Skeletal muscle tissue (tissue), 4 donors: ENCODE results near the gene PTPRT. TPM values are rescaled to one million over a fixed set of nuclear protein-coding genes. Genes with fewer than 3 reads are reported as not detected.

Source experiments
- H3K27ac ChIP-seq: one replicate; pipeline ENCODE4 v1.7.0; 2013; ENCODE audit warnings: mild to moderate bottlenecking, low read depth, low read length, inconsistent platforms
- H3K27me3 ChIP-seq, 3 donors: one replicate each; pipeline ENCODE4 v1.7.0; 2013; ENCODE audit warnings: low read length in 3 of 3; ENCODE audit not compliant: control insufficient read depth in 3 of 3, insufficient read depth in 3 of 3
- H3K36me3 ChIP-seq, 3 donors: one replicate each; pipeline ENCODE4 v1.7.0; 2013; ENCODE audit warnings: low read length in 3 of 3; ENCODE audit not compliant: control insufficient read depth in 3 of 3, insufficient read depth in 3 of 3
- H3K4me1 ChIP-seq, 3 donors: one replicate each; pipeline ENCODE4 v1.7.0; 2013; ENCODE audit warnings: low read length in 3 of 3, mild to moderate bottlenecking in 3 of 3; ENCODE audit not compliant: control insufficient read depth in 3 of 3, insufficient read depth in 3 of 3
- H3K4me3 ChIP-seq, 3 donors: one replicate each; pipeline ENCODE4 v1.7.0; 2013; ENCODE audit warnings: low read length in 3 of 3
- H3K9ac ChIP-seq, 3 donors: one replicate each; pipeline ENCODE4 v1.7.0; 2013; ENCODE audit warnings: low read length in 3 of 3, mild to moderate bottlenecking in 3 of 3, moderate library complexity in 2 of 3, low read depth in 1 of 3
- H3K9me3 ChIP-seq, 3 donors: one replicate each; pipeline ENCODE4 v1.7.0; 2013; ENCODE audit warnings: low read length in 3 of 3; ENCODE audit not compliant: control insufficient read depth in 3 of 3
- total RNA-seq: library from RNA; depleted of rRNA; stranded (reverse); fragments of >200 nt; gene quantifications from one replicate; pipeline ENCODE4 v1.2.3, GENCODE V29; 2014
- donor health status: Osteomylitis.

The PTPRT gene
- total RNA-seq, 1 donor from 2014 or later, result 1.0 TPM

DNA sequence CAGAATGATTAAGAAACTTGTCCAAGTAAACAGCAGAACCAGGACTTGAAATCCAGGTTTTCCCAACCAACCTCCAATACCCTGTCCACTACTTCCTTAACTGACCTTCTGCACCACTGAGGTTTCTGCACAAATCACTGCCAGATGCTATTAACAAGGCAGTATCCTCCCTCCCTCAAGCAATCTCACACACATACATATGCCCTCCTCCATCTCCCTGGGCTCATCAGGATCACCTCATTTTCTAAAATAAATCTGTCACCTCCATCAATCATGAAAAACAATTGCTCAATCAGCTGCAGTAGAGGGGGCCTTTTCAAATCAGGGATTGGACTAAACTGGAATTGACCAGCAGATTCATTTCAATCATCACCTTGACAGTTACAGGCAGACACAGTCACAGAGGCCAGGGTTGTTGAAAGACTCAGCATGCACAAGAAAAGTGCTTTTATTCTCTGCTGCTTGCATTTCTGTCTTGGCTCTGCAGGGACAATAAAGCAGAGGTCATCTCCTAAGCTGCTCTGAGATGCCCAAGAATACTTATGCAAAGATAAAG is 539.4 kb downstream of the PTPRT start:
- Histone ChIP-seq H3K4me1 (no peaks in the 10 kb centered on the region), H3K36me3 (no peaks in the 10 kb centered on the region), H3K27ac (no peak overlapping the region), H3K9me3 (no peaks in the 10 kb centered on the region), H3K27me3 (no peaks in the 10 kb centered on the region), H3K9ac (no peak overlapping the region), H3K4me3 (no peak overlapping the region)

DNA sequence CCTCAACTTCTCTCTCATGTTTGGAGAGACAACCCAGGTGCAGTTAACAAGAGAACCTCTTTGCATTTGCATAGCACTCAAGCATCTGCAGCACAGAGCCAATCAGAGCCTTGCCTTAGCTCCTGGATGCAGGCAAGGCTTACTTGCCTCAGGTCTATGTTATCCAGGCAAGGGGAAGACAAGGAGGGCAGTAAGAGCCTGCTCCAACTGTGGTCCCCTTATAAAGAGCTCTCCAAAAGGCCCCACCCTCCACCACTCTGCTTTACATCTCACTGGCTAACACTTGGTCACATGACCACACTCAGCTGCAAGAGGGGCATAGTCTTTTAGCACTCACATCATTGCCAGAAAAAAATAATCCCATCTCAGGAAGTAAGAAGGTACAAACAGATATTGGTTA is 540.0 kb downstream of the PTPRT start:
- Histone ChIP-seq H3K4me3 (no peak overlapping the region), H3K9ac (no peak overlapping the region), H3K27ac (no peak overlapping the region), H3K9me3 (no peaks in the 10 kb centered on the region), H3K27me3 (no peaks in the 10 kb centered on the region), H3K4me1 (no peaks in the 10 kb centered on the region), H3K36me3 (no peaks in the 10 kb centered on the region)

DNA sequence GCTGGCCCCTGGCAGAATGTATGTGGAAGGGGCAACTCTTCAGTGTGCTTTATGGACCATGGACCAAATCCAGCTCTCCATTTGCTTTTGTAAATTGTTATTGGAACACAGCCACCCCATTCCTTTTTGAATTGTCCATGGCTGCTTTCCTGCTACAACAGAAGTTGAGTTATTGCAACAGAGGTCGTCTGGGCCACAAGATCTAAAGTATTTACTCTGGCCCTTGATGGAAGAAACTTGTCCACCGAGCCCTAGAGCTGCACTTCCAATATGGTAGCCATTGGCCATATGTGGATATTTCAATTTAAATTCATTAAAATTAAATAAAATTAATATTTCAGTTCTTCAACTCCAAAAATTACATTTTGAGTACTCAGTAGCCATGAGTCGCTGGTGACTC is 543.5 kb downstream of the PTPRT start:
- Histone ChIP-seq H3K4me3 (no peak overlapping the region), H3K27me3 (no peaks in the 10 kb centered on the region), H3K27ac (no peak overlapping the region), H3K9ac (no peak overlapping the region), H3K4me1 (no peaks in the 10 kb centered on the region), H3K36me3 (no peaks in the 10 kb centered on the region), H3K9me3 (peaks cover 0 to 3% (median 0%) of the 10 kb centered on the region in 3 donors)

DNA sequence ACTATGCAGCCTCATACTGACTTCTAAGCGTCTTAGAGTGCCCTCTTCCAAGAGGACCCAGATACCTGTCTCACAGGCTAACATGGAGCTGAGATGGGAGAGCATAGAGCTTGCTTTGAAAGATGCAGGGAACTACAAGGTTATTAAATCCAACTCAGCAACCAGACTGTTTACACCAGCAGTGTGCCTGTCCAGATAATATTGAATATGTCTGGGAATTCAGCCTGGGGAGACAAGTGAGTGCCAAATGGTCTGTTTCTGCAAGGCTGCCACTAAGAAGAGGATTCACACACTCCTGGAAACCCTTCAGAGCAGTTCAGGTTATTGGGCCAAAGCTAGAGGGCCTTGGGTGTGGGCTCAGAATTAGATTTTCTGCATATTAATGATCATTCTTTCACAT is 547.8 kb downstream of the PTPRT start:
- Histone ChIP-seq H3K9me3 (peaks cover 0 to 3% (median 0%) of the 10 kb centered on the region in 3 donors), H3K36me3 (no peaks in the 10 kb centered on the region), H3K4me1 (no peaks in the 10 kb centered on the region), H3K9ac (no peak overlapping the region), H3K27ac (no peak overlapping the region), H3K27me3 (no peaks in the 10 kb centered on the region), H3K4me3 (no peak overlapping the region)

DNA sequence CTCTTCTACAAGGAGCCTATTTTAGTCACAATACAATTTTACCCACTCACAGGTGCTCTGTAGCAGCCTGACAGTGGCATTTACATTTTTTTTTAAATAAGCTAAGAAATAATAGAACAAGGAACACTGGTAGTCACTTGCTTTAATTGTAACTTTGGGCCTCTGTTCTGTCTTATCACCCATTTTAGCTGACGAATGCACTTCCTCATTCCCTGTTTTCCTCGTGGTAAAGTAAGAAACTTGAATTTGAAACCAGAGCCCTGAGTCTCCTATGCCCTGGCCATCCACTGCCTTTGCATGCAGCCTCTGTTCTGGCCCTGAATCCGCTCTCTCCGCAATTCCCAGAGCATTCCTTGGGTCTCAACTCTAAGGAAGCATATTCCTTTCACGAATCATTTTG is 550.6 kb downstream of the PTPRT start:
- Histone ChIP-seq H3K9me3 (peaks cover 0 to 3% (median 0%) of the 10 kb centered on the region in 3 donors), H3K27me3 (no peaks in the 10 kb centered on the region), H3K36me3 (no peaks in the 10 kb centered on the region), H3K4me1 (no peaks in the 10 kb centered on the region), H3K4me3 (no peak overlapping the region), H3K9ac (no peak overlapping the region), H3K27ac (no peak overlapping the region)

DNA sequence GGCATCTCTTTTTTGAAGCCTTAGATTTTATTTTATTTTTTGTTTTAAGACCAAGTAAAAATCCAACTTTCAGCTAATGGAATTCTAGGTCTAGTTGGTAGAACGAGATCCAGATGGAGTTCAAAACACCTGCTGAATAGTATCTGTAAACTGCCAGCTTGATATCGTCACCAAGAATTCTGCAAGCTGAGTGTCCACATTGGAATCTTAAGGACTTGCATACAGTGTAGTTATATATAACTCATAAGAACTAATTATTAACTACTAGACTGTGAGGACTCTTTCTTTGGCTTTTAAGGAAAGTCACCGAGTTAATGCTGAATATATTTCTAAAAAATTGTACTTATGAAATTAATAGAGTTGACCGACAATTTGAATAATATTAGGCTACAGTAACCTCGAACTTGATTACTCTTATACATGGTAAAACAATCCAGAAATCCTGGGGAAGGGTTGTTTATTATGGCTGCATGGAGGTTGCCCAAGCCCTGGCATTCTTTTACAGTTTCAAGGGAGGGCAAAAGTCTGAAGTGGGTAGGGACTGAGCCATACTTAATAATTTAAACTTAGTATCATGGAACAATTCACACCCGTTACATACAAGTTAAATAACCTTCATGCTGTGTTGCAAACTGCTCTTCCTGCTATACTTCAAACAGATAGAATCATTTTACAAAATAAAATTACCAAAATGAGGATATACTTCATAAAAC is 553.9 kb downstream of the PTPRT start:
- no peak overlapping the region for H3K27ac ChIP-seq
- H3K4me1 ChIP-seq, result no peaks in the 10 kb centered on the region
- H3K9ac ChIP-seq, result no peak overlapping the region
- H3K4me3 ChIP-seq, result no peak overlapping the region
- no peaks in the 10 kb centered on the region for H3K27me3 ChIP-seq
- H3K9me3 ChIP-seq, result no peaks in the 10 kb centered on the region
- H3K36me3 ChIP-seq, result no peaks in the 10 kb centered on the region

DNA sequence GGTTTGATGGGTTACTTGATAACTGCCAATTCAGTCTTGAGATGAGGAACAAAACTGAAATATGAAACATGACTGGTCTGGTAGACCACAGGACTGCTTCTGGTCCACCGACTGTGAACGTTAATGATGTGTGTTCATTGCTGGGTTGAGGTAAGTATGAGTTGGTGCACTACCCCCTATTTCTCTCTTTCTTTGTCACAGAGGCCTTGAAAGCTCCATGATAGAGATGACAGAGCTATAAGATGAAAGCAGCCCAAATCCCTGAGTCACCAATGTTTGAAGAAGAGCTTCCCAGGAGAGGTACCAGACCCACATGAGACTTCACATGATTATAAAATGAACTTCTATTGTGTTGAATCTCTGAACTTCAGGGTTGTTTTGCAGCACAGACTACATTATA is 555.5 kb downstream of the PTPRT start:
- H3K36me3 ChIP-seq, result no peaks in the 10 kb centered on the region
- H3K27me3 ChIP-seq, result no peaks in the 10 kb centered on the region
- no peaks in the 10 kb centered on the region for H3K4me1 ChIP-seq
- no peak overlapping the region for H3K4me3 ChIP-seq
- H3K9ac ChIP-seq, result no peak overlapping the region
- no peaks in the 10 kb centered on the region for H3K9me3 ChIP-seq
- H3K27ac ChIP-seq, result no peak overlapping the region

DNA sequence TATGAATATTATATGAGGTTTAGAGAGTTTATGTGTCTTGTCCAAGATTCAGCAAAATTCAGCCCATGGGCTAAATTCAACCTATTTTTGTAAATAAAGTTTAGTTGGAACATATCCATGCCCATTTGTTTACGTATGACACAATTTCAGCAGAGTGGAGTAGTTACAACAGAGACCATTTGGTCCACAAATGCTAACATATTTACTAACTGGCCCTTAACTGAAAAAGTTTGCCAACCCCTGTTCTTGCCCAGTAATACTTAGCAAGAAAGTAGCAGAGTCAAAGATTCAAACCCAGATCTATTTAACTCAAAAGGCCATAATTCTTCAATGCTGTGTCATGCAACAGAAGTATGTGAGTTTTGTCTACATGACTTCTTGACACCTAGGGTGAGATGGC is 561.0 kb downstream of the PTPRT start:
- no peaks in the 10 kb centered on the region for H3K36me3 ChIP-seq
- no peaks in the 10 kb centered on the region for H3K9me3 ChIP-seq
- H3K27ac ChIP-seq, result no peak overlapping the region
- H3K4me1 ChIP-seq, result no peaks in the 10 kb centered on the region
- no peaks in the 10 kb centered on the region for H3K27me3 ChIP-seq
- H3K4me3 ChIP-seq, result no peak overlapping the region
- H3K9ac ChIP-seq, result no peak overlapping the region

DNA sequence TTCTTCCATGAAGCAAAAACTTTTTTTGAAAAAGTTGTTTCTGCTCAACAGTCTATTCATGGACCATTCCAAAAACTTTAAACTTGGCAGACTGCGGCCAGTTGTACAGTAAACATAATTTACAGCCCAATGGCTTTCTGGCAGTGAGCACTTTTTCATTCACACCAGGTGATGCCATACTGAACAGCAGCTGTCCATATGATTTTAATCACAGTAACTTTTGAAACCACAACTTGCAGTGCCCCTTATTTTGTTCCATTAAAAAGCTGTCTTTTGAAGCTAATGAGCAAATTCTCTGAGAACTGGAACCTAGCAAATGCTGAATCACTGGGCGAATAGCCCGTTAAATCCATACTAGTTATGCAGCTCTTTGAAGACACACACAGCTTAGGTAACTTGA is 576.6 kb downstream of the PTPRT start:
- Histone ChIP-seq H3K27ac (no peak overlapping the region), H3K9me3 (peaks cover 0 to 3% (median 0%) of the 10 kb centered on the region in 3 donors), H3K4me1 (no peaks in the 10 kb centered on the region), H3K36me3 (no peaks in the 10 kb centered on the region), H3K4me3 (no peak overlapping the region), H3K9ac (no peak overlapping the region), H3K27me3 (no peaks in the 10 kb centered on the region)

DNA sequence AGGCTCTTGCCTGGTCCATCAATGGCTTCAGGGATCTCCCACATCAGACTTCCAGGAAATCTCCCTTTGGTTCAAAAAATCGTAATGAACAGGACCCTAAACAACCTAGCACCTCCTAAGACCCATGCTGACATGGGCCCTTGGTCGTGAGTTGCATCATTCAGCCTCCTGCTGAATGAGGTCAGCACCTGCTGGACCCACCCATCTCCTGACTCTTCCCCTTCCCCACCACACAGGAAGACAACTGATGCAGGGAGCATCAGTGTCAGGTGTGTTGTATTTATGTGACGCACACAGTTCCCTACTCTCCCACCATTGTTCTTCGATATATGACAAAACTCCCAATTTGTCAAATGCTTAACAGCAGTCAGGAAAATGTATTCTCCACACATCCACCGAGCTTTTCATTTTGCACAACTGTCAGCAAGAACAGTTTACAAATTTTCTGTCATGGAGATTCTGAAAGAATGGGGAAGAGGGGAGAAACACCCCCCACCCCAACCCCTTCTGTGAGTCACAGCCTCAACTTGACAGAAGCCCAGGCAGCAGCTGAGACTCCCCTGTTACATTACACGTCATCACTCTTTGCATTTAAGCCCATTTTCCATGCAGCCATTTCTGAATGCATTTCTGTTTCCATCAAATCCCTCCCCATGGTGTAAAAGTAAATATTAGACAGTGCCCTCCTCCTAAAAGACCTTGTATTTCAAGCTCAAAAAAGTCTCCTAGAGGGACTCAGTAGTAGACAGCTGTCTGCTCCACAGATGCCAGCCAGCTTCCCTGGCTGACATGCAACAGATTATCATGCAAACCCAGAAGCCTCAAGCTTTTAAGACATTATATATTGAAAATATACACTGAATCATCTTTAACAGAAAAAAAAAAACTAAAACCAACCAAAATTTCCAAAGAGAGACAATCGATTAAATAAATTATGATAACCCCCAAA is 577.5 kb downstream of the PTPRT start:
- Histone ChIP-seq H3K27ac (no peak overlapping the region), H3K9me3 (peaks cover 0 to 3% (median 0%) of the 10 kb centered on the region in 3 donors), H3K27me3 (no peaks in the 10 kb centered on the region), H3K4me3 (no peak overlapping the region), H3K4me1 (no peaks in the 10 kb centered on the region), H3K36me3 (no peaks in the 10 kb centered on the region), H3K9ac (no peak overlapping the region)
